GM12865 (cell line): ENCODE results near the gene C5orf46.

Experiments used
- DNase-seq: peaks from one replicate; pipeline ENCODE4 v3.0.0; 2010; ENCODE audit warnings: low read depth
- H3K4me3 ChIP-seq: 2 replicates; pipeline ENCODE4 v1.5.1; 2011; ENCODE audit warnings: mild to moderate bottlenecking, low read depth, low read length, control low read depth
- CTCF ChIP-seq: IDR thresholded peaks from 2 replicates; pipeline ENCODE4 v1.5.1; 2011; ENCODE audit warnings: low read length, control low read depth, low read depth, inconsistent platforms; ENCODE audit not compliant: insufficient read depth; ENCODE audit errors: missing control alignments

C5orf46 gene

GRCh38 chr5:147912011-147912410 lies 5.7 kb upstream of the C5orf46 start:
- no peak overlapping the region for H3K4me3 ChIP-seq
- no peak for DNase-seq
- no peak for TF ChIP-seq CTCF

- no peak for TF ChIP-seq CTCF
- H3K4me3 ChIP-seq = no peak overlapping the region
- no peak for DNase-seq
These were observed 5.1 kb upstream of the C5orf46 start for GRCh38 chr5:147911427-147911826.

- no peak for TF ChIP-seq CTCF
- no peak for DNase-seq
- no peak overlapping the region for H3K4me3 ChIP-seq
These were observed 2.2 kb downstream of the C5orf46 start for GRCh38 chr5:147904110-147904509.

GRCh38 chr5:147902609-147903115 lies 3.7 kb downstream of the C5orf46 start:
- no peak for TF ChIP-seq CTCF

GRCh38 chr5:147901599-147902039 lies 4.7 kb downstream of the C5orf46 start:
- no peak for TF ChIP-seq CTCF
- no peak overlapping the region for H3K4me3 ChIP-seq
- no peak for DNase-seq

More at GRCh38 chr5:147902609-147903115, 3.7 kb downstream of the C5orf46 start:
- DNase-seq = no peak
- no peak overlapping the region for H3K4me3 ChIP-seq

- no peak overlapping the region for H3K4me3 ChIP-seq
- no peak for TF ChIP-seq CTCF
These were observed 7.4 kb downstream of the C5orf46 start for GRCh38 chr5:147898875-147899401.

GRCh38 chr5:147895864-147896263 lies 10.5 kb downstream of the C5orf46 start:
- DNase-seq = no peak
- TF ChIP-seq CTCF = no peak

More at GRCh38 chr5:147898875-147899401, 7.4 kb downstream of the C5orf46 start:
- no peak for DNase-seq

More at GRCh38 chr5:147895864-147896263, 10.5 kb downstream of the C5orf46 start:
- no peak overlapping the region for H3K4me3 ChIP-seq
